Measurements from ENCODE around the gene SLIT3.

SLIT3 gene

GRCh38 chr5:168941901-168942300 lies 359.0 kb downstream of the SLIT3 start:
- no peak overlapping the region for H3K27ac ChIP-seq
- no peak overlapping the region for H3K4me3 ChIP-seq
- no peaks in the 10 kb centered on the region for H3K9me3 ChIP-seq (ENCODE audit: low read depth, low read length)
- TF ChIP-seq FOXP2 (optimal IDR thresholded peaks at IDR 0.05; ENCODE audit: control extremely low read depth, extremely low read length, insufficient read depth) = no peak
- no peak for TF ChIP-seq EZH2 (IDR thresholded peaks at IDR 0.05)
- no peak for TF ChIP-seq POLR2AphosphoS5 (IDR thresholded peaks at IDR 0.05; ENCODE audit: borderline replicate concordance, low read depth, low read length)
- no peaks in the 10 kb centered on the region for H3K36me3 ChIP-seq (ENCODE audit: insufficient read depth, low read length)
- no peak for DNase-seq (ENCODE audit: low read depth, low spot score)
- no peak overlapping the region for H3K9ac ChIP-seq (ENCODE audit: insufficient read length)

- DNase-seq (ENCODE audit: low read depth, low spot score) = no peak
- Histone ChIP-seq H3K36me3 (ENCODE audit: insufficient read depth, low read length) (no peaks in the 10 kb centered on the region), H3K9me3 (ENCODE audit: low read depth, low read length) (no peaks in the 10 kb centered on the region), H3K9ac (ENCODE audit: insufficient read length) (no peak overlapping the region), H3K4me3 (no peak overlapping the region), H3K27ac (no peak overlapping the region)
- TF ChIP-seq POLR2AphosphoS5 (IDR thresholded peaks at IDR 0.05; ENCODE audit: borderline replicate concordance, low read depth, low read length) (no peak), EZH2 (IDR thresholded peaks at IDR 0.05) (no peak), FOXP2 (optimal IDR thresholded peaks at IDR 0.05; ENCODE audit: control extremely low read depth, extremely low read length, insufficient read depth) (no peak)
Observed at GRCh38 chr5:168940712-168941111, 360.2 kb downstream of the SLIT3 start.

- TF ChIP-seq POLR2AphosphoS5 (IDR thresholded peaks at IDR 0.05; ENCODE audit: borderline replicate concordance, low read depth, low read length) (no peak), FOXP2 (optimal IDR thresholded peaks at IDR 0.05; ENCODE audit: control extremely low read depth, extremely low read length, insufficient read depth) (no peak), EZH2 (IDR thresholded peaks at IDR 0.05) (no peak)
- no peak for DNase-seq (ENCODE audit: low read depth, low spot score)
- no peak overlapping the region for H3K4me3 ChIP-seq
- H3K27ac ChIP-seq = no peak overlapping the region
- H3K9me3 ChIP-seq (ENCODE audit: low read depth, low read length) = no peaks in the 10 kb centered on the region
- no peaks in the 10 kb centered on the region for H3K36me3 ChIP-seq (ENCODE audit: insufficient read depth, low read length)
- no peak overlapping the region for H3K9ac ChIP-seq (ENCODE audit: insufficient read length)
Observed at GRCh38 chr5:168939887-168940544, 360.9 kb downstream of the SLIT3 start.

- DNase-seq (ENCODE audit: low read depth, low spot score) = no peak
- no peak overlapping the region for H3K9ac ChIP-seq (ENCODE audit: insufficient read length)
- H3K36me3 ChIP-seq (ENCODE audit: insufficient read depth, low read length) = no peaks in the 10 kb centered on the region
- no peak overlapping the region for H3K4me3 ChIP-seq
- no peak overlapping the region for H3K27ac ChIP-seq
- TF ChIP-seq FOXP2 (optimal IDR thresholded peaks at IDR 0.05; ENCODE audit: control extremely low read depth, extremely low read length, insufficient read depth) = no peak
- no peak for TF ChIP-seq EZH2 (IDR thresholded peaks at IDR 0.05)
- no peak for TF ChIP-seq POLR2AphosphoS5 (IDR thresholded peaks at IDR 0.05; ENCODE audit: borderline replicate concordance, low read depth, low read length)
- H3K9me3 ChIP-seq (ENCODE audit: low read depth, low read length) = no peaks in the 10 kb centered on the region
Observed at GRCh38 chr5:168939156-168939800, 361.7 kb downstream of the SLIT3 start.

- Histone ChIP-seq H3K36me3 (ENCODE audit: insufficient read depth, low read length) (no peaks in the 10 kb centered on the region), H3K9me3 (ENCODE audit: low read depth, low read length) (no peaks in the 10 kb centered on the region), H3K9ac (ENCODE audit: insufficient read length) (no peak overlapping the region), H3K27ac (no peak overlapping the region), H3K4me3 (no peak overlapping the region)
- DNase-seq (ENCODE audit: low read depth, low spot score) = no peak
- TF ChIP-seq FOXP2 (optimal IDR thresholded peaks at IDR 0.05; ENCODE audit: control extremely low read depth, extremely low read length, insufficient read depth) (no peak), POLR2AphosphoS5 (IDR thresholded peaks at IDR 0.05; ENCODE audit: borderline replicate concordance, low read depth, low read length) (no peak), EZH2 (IDR thresholded peaks at IDR 0.05) (no peak)
Observed at GRCh38 chr5:168936511-168936910, 364.4 kb downstream of the SLIT3 start.

GRCh38 chr5:168935183-168935582 lies 365.8 kb downstream of the SLIT3 start:
- Histone ChIP-seq H3K27ac (no peak overlapping the region), H3K4me3 (no peak overlapping the region), H3K36me3 (ENCODE audit: insufficient read depth, low read length) (no peaks in the 10 kb centered on the region), H3K9me3 (ENCODE audit: low read depth, low read length) (no peaks in the 10 kb centered on the region), H3K9ac (ENCODE audit: insufficient read length) (no peak overlapping the region)
- no peak for DNase-seq (ENCODE audit: low read depth, low spot score)
- TF ChIP-seq FOXP2 (optimal IDR thresholded peaks at IDR 0.05; ENCODE audit: control extremely low read depth, extremely low read length, insufficient read depth) (no peak), EZH2 (IDR thresholded peaks at IDR 0.05) (no peak), POLR2AphosphoS5 (IDR thresholded peaks at IDR 0.05; ENCODE audit: borderline replicate concordance, low read depth, low read length) (no peak)

- Histone ChIP-seq H3K4me3 (no peak overlapping the region), H3K36me3 (ENCODE audit: insufficient read depth, low read length) (no peaks in the 10 kb centered on the region), H3K9me3 (ENCODE audit: low read depth, low read length) (no peaks in the 10 kb centered on the region), H3K9ac (ENCODE audit: insufficient read length) (no peak overlapping the region), H3K27ac (no peak overlapping the region)
- no peak for DNase-seq (ENCODE audit: low read depth, low spot score)
- TF ChIP-seq FOXP2 (optimal IDR thresholded peaks at IDR 0.05; ENCODE audit: control extremely low read depth, extremely low read length, insufficient read depth) (no peak), POLR2AphosphoS5 (IDR thresholded peaks at IDR 0.05; ENCODE audit: borderline replicate concordance, low read depth, low read length) (no peak), EZH2 (IDR thresholded peaks at IDR 0.05) (no peak)
Observed at GRCh38 chr5:168934169-168934568, 366.8 kb downstream of the SLIT3 start.

GRCh38 chr5:168932400-168933189 lies 368.3 kb downstream of the SLIT3 start:
- DNase-seq (ENCODE audit: low read depth, low spot score) = no peak
- H3K4me3 ChIP-seq = no peak overlapping the region
- H3K27ac ChIP-seq = no peak overlapping the region
- no peaks in the 10 kb centered on the region for H3K9me3 ChIP-seq (ENCODE audit: low read depth, low read length)
- TF ChIP-seq POLR2AphosphoS5 (IDR thresholded peaks at IDR 0.05; ENCODE audit: borderline replicate concordance, low read depth, low read length) = no peak
- no peak for TF ChIP-seq EZH2 (IDR thresholded peaks at IDR 0.05)
- TF ChIP-seq FOXP2 (optimal IDR thresholded peaks at IDR 0.05; ENCODE audit: control extremely low read depth, extremely low read length, insufficient read depth) = no peak
- no peaks in the 10 kb centered on the region for H3K36me3 ChIP-seq (ENCODE audit: insufficient read depth, low read length)
- H3K9ac ChIP-seq (ENCODE audit: insufficient read length) = no peak overlapping the region

Measured in SK-N-MC (cell line).